Measurements from ENCODE around the gene RTEL1.

- no peak for TF ChIP-seq CTCF (IDR thresholded peaks at IDR 0.05; ENCODE audit: low read length)
- TF ChIP-seq EZH2 (IDR thresholded peaks at IDR 0.05; ENCODE audit: borderline replicate concordance, low read length) = no peak
Measured at GRCh38 chr20:63648190-63648589, 9.9 kb upstream of the RTEL1 start.
